RWPE1 (cell line): ENCODE data around the gene TEKT5.
"Not testable (repeated sequence)": the region's sequence is repeated elsewhere in the genome, so short reads cannot be mapped to it uniquely, and the experiment has no call there.

Experiments
- CTCF ChIA-PET: fragments of 350-600 bp; sonication (Branson Sonifier 250); formaldehyde crosslinking; extraction: SDS; loops from one replicate; lab custom pipeline; 2021; lab: Yijun Ruan, JAX
- POLR2A ChIA-PET: fragments of 400-600 bp; formaldehyde crosslinking; extraction: SDS; loops from one replicate; lab custom pipeline; 2020; ENCODE audit warnings: antibody characterized with exemption; ENCODE audit not compliant: low non-redundant PET; lab: Yijun Ruan, JAX
- DNase-seq: peaks from one replicate; pipeline ENCODE4 v3.0.0; 2012; ENCODE audit warnings: low spot score
- H3K27ac ChIP-seq: fragments of 450-650 bp; 2 replicates; pipeline ENCODE4 v1.5.1; 2017
- TF ChIP-seq, protein P1 (sequence below): fragments of 450-650 bp; conservative IDR thresholded peaks from 2 replicates; pipeline ENCODE4 v1.5.1; 2017; ENCODE audit warnings: low read depth, mild to moderate bottlenecking

TEKT5 gene

GRCh38 chr16:10681310-10682308, 13.1 kb downstream of the TEKT5 start:
- no peak overlapping the region for H3K27ac ChIP-seq
- CTCF ChIA-PET: interaction anchor here (0.6 kb wide), 1 partner anchor 53 kb away, joined by 3 read pairs; no protein-coding TSS in a partner anchor
- TF ChIP-seq, protein P1, sequence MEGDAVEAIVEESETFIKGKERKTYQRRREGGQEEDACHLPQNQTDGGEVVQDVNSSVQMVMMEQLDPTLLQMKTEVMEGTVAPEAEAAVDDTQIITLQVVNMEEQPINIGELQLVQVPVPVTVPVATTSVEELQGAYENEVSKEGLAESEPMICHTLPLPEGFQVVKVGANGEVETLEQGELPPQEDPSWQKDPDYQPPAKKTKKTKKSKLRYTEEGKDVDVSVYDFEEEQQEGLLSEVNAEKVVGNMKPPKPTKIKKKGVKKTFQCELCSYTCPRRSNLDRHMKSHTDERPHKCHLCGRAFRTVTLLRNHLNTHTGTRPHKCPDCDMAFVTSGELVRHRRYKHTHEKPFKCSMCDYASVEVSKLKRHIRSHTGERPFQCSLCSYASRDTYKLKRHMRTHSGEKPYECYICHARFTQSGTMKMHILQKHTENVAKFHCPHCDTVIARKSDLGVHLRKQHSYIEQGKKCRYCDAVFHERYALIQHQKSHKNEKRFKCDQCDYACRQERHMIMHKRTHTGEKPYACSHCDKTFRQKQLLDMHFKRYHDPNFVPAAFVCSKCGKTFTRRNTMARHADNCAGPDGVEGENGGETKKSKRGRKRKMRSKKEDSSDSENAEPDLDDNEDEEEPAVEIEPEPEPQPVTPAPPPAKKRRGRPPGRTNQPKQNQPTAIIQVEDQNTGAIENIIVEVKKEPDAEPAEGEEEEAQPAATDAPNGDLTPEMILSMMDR: no peak
- no peak for DNase-seq
- POLR2A ChIA-PET: no interaction called here

GRCh38 chr16:10679921-10680320, 14.8 kb downstream of the TEKT5 start:
- H3K27ac ChIP-seq: no peak overlapping the region
- DNase-seq: no peak
- CTCF ChIA-PET: no interaction called here
- POLR2A ChIA-PET: no interaction called here
- TF ChIP-seq, protein P1: no peak

DNA sequence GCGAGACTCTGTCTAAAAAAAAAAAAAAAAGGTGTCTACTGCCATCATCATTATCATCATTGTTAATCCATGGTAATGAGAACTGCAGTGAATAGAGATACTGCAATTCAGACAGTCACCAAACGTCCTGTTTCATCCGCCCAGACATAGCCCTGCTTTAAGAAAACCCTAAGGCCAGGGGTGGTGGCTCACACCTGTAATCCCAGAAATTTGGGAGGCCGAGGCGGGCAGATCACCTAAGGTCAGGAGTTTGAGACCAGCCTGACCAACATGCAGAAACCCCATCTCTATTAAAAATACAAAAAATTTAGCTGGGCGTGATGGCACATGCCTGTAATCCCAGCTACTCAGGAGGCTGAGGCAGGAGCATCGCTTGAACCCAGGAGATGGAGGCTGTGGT, 15.3 kb downstream of the TEKT5 start:
- CTCF ChIA-PET: interaction anchor here (0.6 kb wide), 1 partner anchor 9 kb away, joined by 3 read pairs; no protein-coding TSS in a partner anchor
- H3K27ac ChIP-seq, POLR2A ChIA-PET, DNase-seq: not testable (repeated sequence)

DNA sequence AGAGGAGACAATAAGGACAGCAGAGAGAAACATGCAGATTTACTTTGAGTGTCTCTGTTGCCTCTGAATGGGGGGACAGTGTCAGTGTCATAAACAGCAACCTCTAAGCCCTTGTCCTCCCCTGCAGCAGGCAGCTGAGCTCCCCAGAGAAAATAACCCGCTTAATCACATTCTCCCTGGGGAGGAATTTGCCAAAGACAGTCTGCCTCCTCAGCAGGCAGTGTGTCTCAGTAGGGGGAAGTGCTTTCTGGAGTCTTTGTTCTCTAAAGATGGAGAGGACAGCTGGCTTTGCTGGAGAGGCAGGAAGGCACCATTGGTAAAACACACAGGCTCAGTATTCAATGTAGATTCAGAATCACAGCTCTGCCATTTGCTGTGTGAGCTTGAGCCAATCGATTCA, 16.1 kb downstream of the TEKT5 start:
- H3K27ac ChIP-seq: no peak overlapping the region
- TF ChIP-seq, protein P1: no peak
- ChIA-PET CTCF (no interaction called here), POLR2A (no interaction called here)
- no peak for DNase-seq

- TF ChIP-seq, protein P1: no peak
- POLR2A ChIA-PET: no interaction called here
- CTCF ChIA-PET: no interaction called here
- DNase-seq: no peak
- H3K27ac ChIP-seq: no peak overlapping the region
Measured at GRCh38 chr16:10676284-10676683, 18.4 kb downstream of the TEKT5 start.

- CTCF ChIA-PET: no interaction called here
- H3K27ac ChIP-seq: no peak overlapping the region
- POLR2A ChIA-PET: no interaction called here
- no peak for DNase-seq
- TF ChIP-seq, protein P1: no peak
Measured at GRCh38 chr16:10675861-10676260, 18.9 kb downstream of the TEKT5 start.

DNA sequence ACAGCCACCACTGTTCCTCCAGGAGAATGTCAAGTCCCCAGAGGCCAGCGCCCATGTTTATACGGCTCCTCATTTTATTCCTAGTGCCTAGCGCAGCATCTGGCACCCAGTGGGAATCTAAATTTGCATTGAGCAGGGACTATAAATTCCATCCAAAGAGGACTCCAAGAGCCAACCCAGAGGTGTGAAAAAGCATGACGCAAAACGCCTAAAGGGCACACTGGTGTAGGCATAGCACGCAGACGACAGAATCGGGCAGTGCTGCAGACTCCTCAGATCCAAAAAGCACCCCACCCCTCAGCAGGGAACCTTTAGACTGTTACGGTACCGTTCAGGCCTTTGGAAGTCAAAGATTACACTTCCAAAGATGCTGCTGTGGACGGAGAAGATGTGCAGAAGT, 19.5 kb downstream of the TEKT5 start:
- no peak for DNase-seq
- CTCF ChIA-PET: no interaction called here

More for the DNA sequence above, 19.5 kb downstream of the TEKT5 start:
- H3K27ac ChIP-seq: no peak overlapping the region
- POLR2A ChIA-PET: no interaction called here
- TF ChIP-seq, protein P1: no peak
